Glutamatergic neuron (in vitro differentiated cells): ENCODE measurements around the gene FGF1. TPM values are rescaled to one million over a fixed set of nuclear protein-coding genes. Genes with fewer than 3 reads are reported as not detected.

ENCODE experiments used
- DNase-seq: peaks from one replicate; pipeline ENCODE4 v3.0.0; 2022
- H3K27ac Mint-ChIP-seq: one replicate; pipeline ENCODE4 v1.8.0; 2020; ENCODE audit warnings: mild to moderate bottlenecking, mixed read lengths, inconsistent platforms; ENCODE audit not compliant: unreplicated experiment
- H3K27me3 Mint-ChIP-seq: one replicate; pipeline ENCODE4 v1.8.0; 2020; ENCODE audit warnings: mild to moderate bottlenecking, moderate library complexity, mixed read lengths, inconsistent platforms; ENCODE audit not compliant: unreplicated experiment
- H3K36me3 Mint-ChIP-seq: one replicate; pipeline ENCODE4 v1.8.0; 2020; ENCODE audit warnings: mild to moderate bottlenecking, mixed read lengths, inconsistent platforms; ENCODE audit not compliant: unreplicated experiment
- H3K4me1 Mint-ChIP-seq: one replicate; pipeline ENCODE4 v1.8.0; 2020; ENCODE audit warnings: mild to moderate bottlenecking, low read depth, mixed read lengths, inconsistent platforms; ENCODE audit not compliant: unreplicated experiment
- H3K4me3 Mint-ChIP-seq: one replicate; pipeline ENCODE4 v1.8.0; 2020; ENCODE audit warnings: mild to moderate bottlenecking, mixed read lengths, inconsistent platforms; ENCODE audit not compliant: unreplicated experiment
- H3K9me3 Mint-ChIP-seq: one replicate; pipeline ENCODE4 v1.8.0; 2020; ENCODE audit warnings: mild to moderate bottlenecking, moderate library complexity, mixed read lengths, inconsistent platforms; ENCODE audit not compliant: unreplicated experiment
- CTCF ChIP-seq: fragments of 200-600 bp; sonication (generic); IDR thresholded peaks from one replicate; pipeline ENCODE4 v1.5.0; 2021; ENCODE audit not compliant: partially characterized antibody, unreplicated experiment
- total RNA-seq: library from RNA; stranded (reverse); fragmentation: NEBNext Ultra II Directional; extraction: Animal tissue kit (Norgen Biotek cat#: 25700); gene quantifications from one replicate; pipeline ENCODE4 v1.2.1, GENCODE V29; 2021; ENCODE audit not compliant: unreplicated experiment

The FGF1 gene
- total RNA-seq, 1 donor from 2014 or later, result not detected

- Mint-ChIP-seq H3K27ac (no peak overlapping the region), H3K4me1 (peaks cover 38% of the 10 kb centered on the region), H3K4me3 (no peak overlapping the region), H3K27me3 (peaks cover 2% of the 10 kb centered on the region), H3K36me3 (no peaks in the 10 kb centered on the region), H3K9me3 (no peaks in the 10 kb centered on the region)
- DNase-seq, result no peak
- no peak for TF ChIP-seq CTCF
These were observed 49.1 kb downstream of the FGF1 start for GRCh38 chr5:142636698-142637324.

GRCh38 chr5:142636093-142636492 is 49.8 kb downstream of the FGF1 start:
- no peaks in the 10 kb centered on the region for H3K36me3 Mint-ChIP-seq
- peaks cover 32% of the 10 kb centered on the region for H3K4me1 Mint-ChIP-seq
- no peak for TF ChIP-seq CTCF
- no peak overlapping the region for H3K4me3 Mint-ChIP-seq
- H3K27ac Mint-ChIP-seq, result no peak overlapping the region
- peaks cover 2% of the 10 kb centered on the region for H3K27me3 Mint-ChIP-seq
- no peaks in the 10 kb centered on the region for H3K9me3 Mint-ChIP-seq
- no peak for DNase-seq

GRCh38 chr5:142634216-142635011 is 51.5 kb downstream of the FGF1 start:
- no peak for DNase-seq
- Mint-ChIP-seq H3K27ac (no peak overlapping the region), H3K27me3 (peaks cover 2% of the 10 kb centered on the region), H3K9me3 (no peaks in the 10 kb centered on the region), H3K4me1 (peaks cover 19% of the 10 kb centered on the region), H3K36me3 (no peaks in the 10 kb centered on the region), H3K4me3 (no peak overlapping the region)
- TF ChIP-seq CTCF, result no peak

GRCh38 chr5:142630927-142631539 is 54.9 kb downstream of the FGF1 start:
- no peak overlapping the region for H3K4me3 Mint-ChIP-seq
- H3K9me3 Mint-ChIP-seq, result no peaks in the 10 kb centered on the region
- DNase-seq, result no peak
- peaks cover 2% of the 10 kb centered on the region for H3K27me3 Mint-ChIP-seq
- H3K27ac Mint-ChIP-seq, result no peak overlapping the region
- H3K4me1 Mint-ChIP-seq, result peaks cover 5% of the 10 kb centered on the region
- TF ChIP-seq CTCF, result no peak
- H3K36me3 Mint-ChIP-seq, result no peaks in the 10 kb centered on the region
